Measurements from ENCODE around the gene HMCN1.

- no peak for TF ChIP-seq POLR2A (IDR thresholded peaks at IDR 0.05)
- TF ChIP-seq CTCF (IDR thresholded peaks at IDR 0.05), result no peak
These were observed 431.1 kb downstream of the HMCN1 start for GRCh38 chr1:186165303-186165702.

Data from right lobe of liver (tissue), 4 donors.